KG1 (cell line): ENCODE results near the gene SPRN.
"Not testable (repeated sequence)": the region's sequence is repeated elsewhere in the genome, so short reads cannot be mapped to it uniquely, and the experiment has no call there.

Experiments used
- DNase-seq: peaks from one replicate; lab custom pipeline; 2025; lab: John Stamatoyannopoulos, UW

Gene SPRN

DNA sequence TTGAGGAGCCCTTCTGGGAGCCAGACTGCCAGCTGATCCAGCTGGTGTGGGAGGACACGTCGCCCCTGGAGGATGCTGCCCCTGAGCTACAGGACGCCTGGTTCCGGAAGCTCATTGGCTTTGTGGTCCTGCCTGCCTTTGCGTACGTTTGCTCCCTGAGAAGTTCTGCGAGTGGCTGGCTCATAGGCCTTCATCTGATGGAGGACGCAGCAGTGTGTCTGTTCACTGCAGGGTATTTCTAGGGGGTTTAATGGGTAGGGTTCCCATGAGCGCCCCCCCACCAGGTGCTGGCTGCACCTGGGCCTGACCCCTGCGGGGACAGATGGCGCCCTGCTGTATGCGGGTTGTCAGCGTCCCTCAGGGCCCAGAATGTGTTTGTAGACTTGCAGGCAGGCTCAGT is 40.4 kb downstream of the SPRN start:
- DNase-seq: no peak

- no peak for DNase-seq
These were observed 40.9 kb downstream of the SPRN start for GRCh38 chr10:133383551-133383950.

DNA sequence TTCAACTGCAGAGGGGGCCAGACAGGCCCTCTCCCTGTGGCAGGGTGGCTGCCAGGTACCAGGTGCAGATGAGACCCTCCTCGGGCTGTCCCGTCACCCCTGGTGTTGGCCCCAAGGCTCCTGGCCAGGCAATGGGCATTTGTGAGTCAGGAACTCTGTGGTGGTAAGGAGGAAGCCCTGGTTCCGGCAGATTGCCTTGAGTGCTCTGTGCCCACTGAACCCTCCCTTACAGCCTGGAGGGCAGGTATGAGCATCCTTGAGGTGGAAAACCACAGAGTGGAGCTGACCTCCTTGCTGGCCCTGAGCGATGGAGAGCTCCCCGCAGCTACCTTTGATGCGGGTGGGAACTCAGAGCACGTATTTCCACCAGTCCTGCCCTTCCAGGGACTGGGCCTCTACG is 43.4 kb downstream of the SPRN start:
- peak; percentile 17 for DNase-seq

- DNase-seq: no peak
These were observed 44.4 kb downstream of the SPRN start for GRCh38 chr10:133379801-133380666.

DNA sequence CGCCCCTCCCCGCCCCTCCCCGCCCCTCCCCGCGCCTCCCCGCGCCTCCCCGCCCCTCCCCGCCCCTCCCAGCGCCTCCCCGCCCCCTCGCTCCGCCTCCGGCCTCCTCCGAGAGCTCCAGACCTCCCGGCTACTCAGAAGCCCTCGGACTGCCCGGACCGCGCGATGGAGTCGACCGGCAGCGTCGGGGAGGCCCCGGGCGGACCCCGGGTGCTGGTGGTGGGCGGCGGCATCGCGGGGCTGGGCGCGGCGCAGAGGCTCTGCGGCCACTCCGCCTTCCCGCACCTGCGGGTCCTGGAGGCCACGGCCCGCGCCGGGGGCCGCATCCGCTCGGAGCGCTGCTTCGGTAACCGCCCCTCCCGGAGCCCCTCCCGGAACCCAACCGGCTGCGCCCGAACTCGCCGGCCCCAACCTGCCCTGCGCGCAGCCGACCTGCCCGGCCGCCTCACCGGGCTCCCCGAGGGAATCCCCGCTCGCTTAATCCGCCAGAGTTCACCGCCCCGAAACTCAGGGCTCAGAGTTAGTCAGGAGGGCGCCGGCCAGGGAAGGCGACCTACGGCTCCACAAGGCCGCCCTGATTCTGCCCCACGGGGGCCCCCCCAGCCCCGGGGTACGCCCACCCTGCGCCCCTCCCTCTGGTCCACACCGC is 45.1 kb downstream of the SPRN start, which contains the start of gene PAOX:
TSS of gene PAOX (plus strand) at position 111 of the 649 bp plus-strand sequence. CDS start at position 166, 55 bp downstream.
- DNase-seq: no peak

DNA sequence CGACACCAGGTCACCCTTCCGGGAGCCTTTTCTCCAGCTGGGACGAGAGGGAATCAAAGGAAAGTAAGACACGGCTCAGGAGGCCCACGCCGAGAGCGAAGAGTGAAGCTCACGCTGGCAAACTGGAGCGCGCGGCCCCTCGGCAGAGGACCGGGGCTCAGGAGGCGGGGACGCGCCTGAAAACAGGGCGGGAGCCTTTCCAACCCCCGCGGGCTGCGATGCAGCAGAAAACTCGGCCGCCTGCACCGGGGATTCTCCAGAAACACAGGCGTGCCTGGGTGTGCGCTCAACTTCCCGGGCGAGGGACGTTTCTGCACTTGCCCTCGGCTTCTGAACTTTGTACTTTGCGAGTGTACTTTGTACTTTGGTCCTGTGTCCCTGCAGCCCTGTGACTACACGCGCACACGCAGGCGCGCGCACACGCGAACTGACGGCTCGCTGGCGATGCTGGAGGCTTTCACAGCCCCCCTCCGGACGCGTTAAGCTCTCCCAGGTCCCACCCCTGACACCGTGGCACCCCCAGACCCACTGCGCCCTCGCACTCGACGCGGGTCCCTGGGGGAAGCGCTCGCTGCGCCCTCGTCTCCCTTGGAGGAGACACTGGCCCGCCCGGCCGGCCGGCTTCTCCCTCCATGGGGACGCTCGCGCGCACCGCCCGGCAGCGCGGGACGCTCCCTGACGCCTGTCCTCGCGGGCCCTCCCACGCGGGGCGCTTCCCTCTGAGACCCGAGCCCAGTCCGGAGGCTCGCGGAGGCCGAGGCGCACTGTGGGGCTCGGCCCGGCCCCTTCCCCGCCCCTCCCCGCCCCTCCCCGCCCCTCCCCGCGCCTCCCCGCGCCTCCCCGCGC is 46.0 kb downstream of the SPRN start:
- DNase-seq: peak; percentile 36

- no peak for DNase-seq
These were observed 46.6 kb downstream of the SPRN start for GRCh38 chr10:133377818-133378250.

GRCh38 chr10:133377025-133377817 is 47.2 kb downstream of the SPRN start:
- DNase-seq: no peak

GRCh38 chr10:133376183-133376582 is 48.2 kb downstream of the SPRN start:
- DNase-seq: not testable (repeated sequence)

DNA sequence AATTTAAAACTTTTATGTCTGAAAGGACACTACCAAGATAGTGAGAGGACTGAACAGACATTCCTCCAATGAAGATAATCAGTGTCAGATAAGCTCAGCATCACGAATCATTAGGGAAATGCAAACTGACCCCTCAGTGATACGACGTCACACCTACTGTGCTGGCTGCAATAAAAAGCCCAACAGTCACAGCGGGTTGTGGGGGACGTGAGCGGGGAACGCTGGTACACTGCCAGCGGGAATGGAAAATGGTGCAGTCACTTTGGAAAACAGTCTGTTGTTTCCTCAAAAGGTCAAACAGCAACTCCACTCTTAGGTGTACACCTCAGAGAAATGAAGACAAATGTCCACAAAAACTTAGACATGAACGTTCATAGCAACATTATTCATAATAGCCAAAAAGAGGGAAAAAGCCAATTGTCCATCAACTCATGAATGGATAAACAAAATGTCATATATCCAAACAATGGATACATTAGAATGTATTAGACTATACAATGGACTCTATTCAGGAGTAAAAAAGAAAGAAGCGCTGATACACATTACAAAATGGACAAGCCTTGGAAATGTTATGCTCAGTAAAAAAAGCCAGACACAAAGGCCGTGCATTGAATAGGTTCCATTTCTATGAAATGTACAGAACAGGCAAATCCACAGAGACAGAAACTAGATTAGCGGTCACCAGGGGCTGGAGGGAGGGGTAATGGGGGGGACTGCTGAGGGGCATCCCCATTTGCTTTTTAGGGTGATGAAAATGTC is 48.9 kb downstream of the SPRN start:
- DNase-seq: no peak

GRCh38 chr10:133373174-133374090 is 51.0 kb downstream of the SPRN start, which contains the start of gene ECHS1:
TSS of gene ECHS1 (minus strand) at chr10:133373354. CDS start at chr10:133373333, 21 bp downstream.
- peak; percentile 90 for DNase-seq

- no peak for DNase-seq
These were observed 51.9 kb downstream of the SPRN start for GRCh38 chr10:133372507-133372906.
